Mesothelial cell of epicardium (in vitro differentiated cells): ENCODE data around the gene AGFG1. TPM values are rescaled to one million over a fixed set of nuclear protein-coding genes. Genes with fewer than 3 reads are reported as not detected.

Experiments used
- DNase-seq, 2 experiments: peaks; one replicate each; pipeline ENCODE4 v3.0.0; 2021; ENCODE audit warnings: low spot score in 2 of 2; ENCODE audit not compliant: unreplicated experiment in 2 of 2
- H3K27ac Mint-ChIP-seq: 2 replicates; pipeline ENCODE4 v1.8.0; 2021; ENCODE audit warnings: mixed read lengths
- H3K27me3 Mint-ChIP-seq: 2 replicates; pipeline ENCODE4 v1.8.0; 2021; ENCODE audit warnings: low read depth, mixed read lengths
- H3K36me3 Mint-ChIP-seq: 2 replicates; pipeline ENCODE4 v1.8.0; 2021; ENCODE audit warnings: mixed read lengths
- H3K4me1 Mint-ChIP-seq: 2 replicates; pipeline ENCODE4 v1.8.0; 2021; ENCODE audit warnings: mixed read lengths
- H3K4me3 Mint-ChIP-seq: 2 replicates; pipeline ENCODE4 v1.8.0; 2021; ENCODE audit warnings: mild to moderate bottlenecking, moderate library complexity, mixed read lengths
- H3K9me3 Mint-ChIP-seq: 2 replicates; pipeline ENCODE4 v1.8.0; 2021; ENCODE audit warnings: mixed read lengths
- total RNA-seq: library from RNA; stranded (reverse); gene quantifications from 3 replicates; pipeline ENCODE4 v1.2.1, GENCODE V29; 2021
- TF ChIP-seq, protein P1 (sequence below): fragments of 200-600 bp; sonication (generic); IDR thresholded peaks from one replicate; pipeline ENCODE4 v1.5.0; 2021; ENCODE audit warnings: antibody characterized with exemption; ENCODE audit not compliant: unreplicated experiment

Gene AGFG1
- total RNA-seq, 1 donor from 2014 or later, result 59.3 TPM

DNA sequence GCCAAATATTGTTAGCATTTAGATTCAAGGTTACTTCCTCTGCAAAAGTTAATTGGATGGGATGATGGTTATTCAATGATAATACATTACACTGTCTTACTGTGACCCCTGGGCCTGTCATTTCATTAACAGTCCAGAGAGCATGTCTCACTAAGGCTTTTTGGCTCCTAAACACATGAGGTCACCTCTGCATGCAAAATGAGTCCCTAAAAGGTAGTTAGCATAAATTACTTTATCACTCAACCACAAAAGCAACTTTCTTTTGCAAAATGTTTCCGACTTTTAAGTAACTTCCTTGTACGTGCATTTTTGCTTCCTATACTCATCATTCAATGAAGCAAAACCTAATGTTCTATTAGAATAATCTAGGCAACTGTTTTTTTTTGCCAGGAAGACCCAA is 16.8 kb upstream of the AGFG1 start:
- Mint-ChIP-seq H3K36me3 (no peaks in the 10 kb centered on the region), H3K27ac (no peak overlapping the region), H3K27me3 (no peaks in the 10 kb centered on the region), H3K9me3 (no peaks in the 10 kb centered on the region), H3K4me3 (no peak overlapping the region), H3K4me1 (peaks cover 2% of the 10 kb centered on the region)
- TF ChIP-seq, protein P1, sequence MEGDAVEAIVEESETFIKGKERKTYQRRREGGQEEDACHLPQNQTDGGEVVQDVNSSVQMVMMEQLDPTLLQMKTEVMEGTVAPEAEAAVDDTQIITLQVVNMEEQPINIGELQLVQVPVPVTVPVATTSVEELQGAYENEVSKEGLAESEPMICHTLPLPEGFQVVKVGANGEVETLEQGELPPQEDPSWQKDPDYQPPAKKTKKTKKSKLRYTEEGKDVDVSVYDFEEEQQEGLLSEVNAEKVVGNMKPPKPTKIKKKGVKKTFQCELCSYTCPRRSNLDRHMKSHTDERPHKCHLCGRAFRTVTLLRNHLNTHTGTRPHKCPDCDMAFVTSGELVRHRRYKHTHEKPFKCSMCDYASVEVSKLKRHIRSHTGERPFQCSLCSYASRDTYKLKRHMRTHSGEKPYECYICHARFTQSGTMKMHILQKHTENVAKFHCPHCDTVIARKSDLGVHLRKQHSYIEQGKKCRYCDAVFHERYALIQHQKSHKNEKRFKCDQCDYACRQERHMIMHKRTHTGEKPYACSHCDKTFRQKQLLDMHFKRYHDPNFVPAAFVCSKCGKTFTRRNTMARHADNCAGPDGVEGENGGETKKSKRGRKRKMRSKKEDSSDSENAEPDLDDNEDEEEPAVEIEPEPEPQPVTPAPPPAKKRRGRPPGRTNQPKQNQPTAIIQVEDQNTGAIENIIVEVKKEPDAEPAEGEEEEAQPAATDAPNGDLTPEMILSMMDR, result no peak
- DNase-seq, result no peak

DNA sequence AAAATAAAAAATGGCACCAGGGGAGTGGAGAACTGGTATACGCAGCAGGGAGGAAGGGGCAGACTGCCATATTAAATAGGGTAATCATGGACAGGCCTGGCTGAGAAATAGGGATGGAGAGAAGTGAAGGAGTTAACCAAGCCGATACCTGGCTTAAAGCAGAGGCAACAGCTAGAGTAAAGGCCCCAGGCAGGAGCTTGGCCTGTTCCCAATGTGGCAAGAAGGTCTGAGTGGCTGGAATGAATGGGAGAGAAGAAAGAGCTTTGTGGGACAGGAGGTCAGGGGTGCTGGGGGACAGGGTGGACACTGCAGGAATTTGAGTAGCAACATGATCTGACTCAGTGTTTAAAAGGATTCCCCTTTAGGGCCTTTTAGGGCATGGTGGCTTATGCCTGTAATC is 15.9 kb upstream of the AGFG1 start:
- TF ChIP-seq, protein P1, result no peak
- Mint-ChIP-seq H3K36me3 (no peaks in the 10 kb centered on the region), H3K4me3 (no peak overlapping the region), H3K9me3 (no peaks in the 10 kb centered on the region), H3K27me3 (no peaks in the 10 kb centered on the region), H3K27ac (no peak overlapping the region), H3K4me1 (peaks cover 4% of the 10 kb centered on the region)
- no peak for DNase-seq

DNA sequence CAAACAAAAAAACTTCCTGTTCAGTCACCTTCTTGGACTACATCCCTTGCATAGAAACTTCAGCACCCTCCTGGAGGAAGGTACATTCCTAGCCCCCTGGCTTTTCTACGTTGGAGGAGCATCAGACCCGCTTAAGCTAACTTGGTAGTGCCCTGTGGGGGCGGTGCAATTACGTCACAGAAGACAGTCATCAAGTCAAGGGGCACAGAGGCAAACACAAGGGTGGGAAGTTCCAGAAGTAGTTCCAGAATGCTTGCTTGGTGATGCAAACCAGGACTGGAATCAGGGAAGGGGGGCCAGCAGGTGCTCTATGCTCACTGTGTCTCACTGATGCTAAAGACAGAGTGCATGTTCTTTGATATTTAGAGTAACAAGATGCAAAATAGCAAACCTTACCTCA is 15.2 kb upstream of the AGFG1 start:
- H3K36me3 Mint-ChIP-seq, result no peaks in the 10 kb centered on the region
- H3K4me3 Mint-ChIP-seq, result no peak overlapping the region
- no peaks in the 10 kb centered on the region for H3K27me3 Mint-ChIP-seq
- no peak for DNase-seq
- TF ChIP-seq, protein P1, result no peak
- H3K4me1 Mint-ChIP-seq, result peaks cover 4% of the 10 kb centered on the region
- no peaks in the 10 kb centered on the region for H3K9me3 Mint-ChIP-seq
- no peak overlapping the region for H3K27ac Mint-ChIP-seq

DNA sequence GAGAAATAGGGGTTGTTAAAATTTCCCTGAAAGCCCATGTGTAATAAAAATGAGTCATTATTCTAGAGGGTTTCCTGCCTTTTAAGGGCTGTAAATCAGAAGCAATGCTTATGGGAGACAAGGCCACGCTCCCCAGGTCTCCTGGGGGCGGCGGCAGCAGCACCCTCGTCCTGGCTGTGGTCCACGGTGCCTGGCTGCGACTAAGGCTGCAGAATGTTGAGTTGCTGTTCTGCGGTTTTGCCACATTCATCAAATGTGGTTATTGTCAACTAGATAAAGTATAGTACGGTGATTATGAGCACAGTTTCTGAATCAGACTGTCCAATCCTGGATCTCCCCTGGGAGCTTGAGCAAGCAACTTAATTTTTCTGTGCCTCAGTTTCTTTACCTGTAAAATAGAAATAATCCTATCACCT is 11.9 kb upstream of the AGFG1 start:
- Mint-ChIP-seq H3K36me3 (no peaks in the 10 kb centered on the region), H3K4me1 (peaks cover 7% of the 10 kb centered on the region), H3K9me3 (no peaks in the 10 kb centered on the region), H3K27ac (no peak overlapping the region), H3K27me3 (no peaks in the 10 kb centered on the region), H3K4me3 (no peak overlapping the region)
- TF ChIP-seq, protein P1, result no peak
- no peak for DNase-seq

DNA sequence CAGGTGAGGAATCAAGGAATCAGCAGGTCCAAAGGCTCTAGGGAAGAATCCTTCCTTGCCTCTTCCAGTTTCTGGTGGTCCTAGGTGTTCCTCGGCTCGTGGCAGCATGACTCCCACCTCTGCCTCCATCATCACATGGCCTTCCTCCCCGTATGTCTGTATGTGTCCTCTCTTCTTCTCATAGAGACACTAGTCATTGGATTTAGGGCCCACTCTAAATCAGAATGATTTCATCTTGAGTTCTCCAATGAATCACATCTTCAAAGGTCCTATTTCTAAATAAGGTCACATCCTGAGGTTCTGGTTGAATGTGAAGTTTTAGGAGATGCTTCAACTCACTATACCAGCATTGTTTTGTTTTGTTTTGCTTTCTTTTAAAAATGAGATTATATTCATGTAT is 11.1 kb upstream of the AGFG1 start:
- Mint-ChIP-seq H3K36me3 (no peaks in the 10 kb centered on the region), H3K27me3 (no peaks in the 10 kb centered on the region), H3K4me3 (no peak overlapping the region), H3K9me3 (no peaks in the 10 kb centered on the region), H3K27ac (no peak overlapping the region), H3K4me1 (peaks cover 7% of the 10 kb centered on the region)
- TF ChIP-seq, protein P1, result no peak
- no peak for DNase-seq

DNA sequence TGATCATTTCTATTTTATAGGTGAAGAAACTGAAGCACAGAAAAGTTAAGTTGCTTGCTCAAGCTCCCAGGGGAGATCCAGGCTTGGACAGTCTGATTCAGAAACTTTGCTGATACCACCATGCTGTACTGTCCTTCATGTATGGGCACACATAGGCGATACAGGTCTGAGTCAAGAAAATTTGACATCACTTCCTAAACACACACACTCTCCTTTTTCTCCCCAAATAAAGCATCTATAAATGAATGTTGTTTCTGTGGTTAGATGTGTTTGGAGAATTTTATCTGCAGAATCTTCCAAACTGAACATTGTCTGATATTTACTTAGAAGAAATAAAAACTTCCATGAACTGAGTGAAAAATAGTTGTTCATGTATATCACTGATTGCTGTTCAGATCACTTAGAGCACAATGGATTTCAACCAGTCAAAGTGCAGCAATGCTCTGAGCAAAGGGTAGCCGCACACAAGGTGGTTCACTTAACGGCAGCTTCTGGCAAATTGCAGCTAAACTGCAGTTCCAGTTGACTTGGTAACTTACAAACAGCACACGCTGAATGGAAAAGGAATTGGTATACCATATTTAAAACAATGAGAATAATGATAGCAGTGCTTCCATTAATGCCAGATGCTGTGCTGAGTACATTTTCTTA is 10.0 kb upstream of the AGFG1 start:
- DNase-seq, result no peak
- H3K27me3 Mint-ChIP-seq, result no peaks in the 10 kb centered on the region
- TF ChIP-seq, protein P1, result no peak
- no peak overlapping the region for H3K4me3 Mint-ChIP-seq
- H3K9me3 Mint-ChIP-seq, result no peaks in the 10 kb centered on the region
- H3K36me3 Mint-ChIP-seq, result no peaks in the 10 kb centered on the region
- H3K27ac Mint-ChIP-seq, result no peak overlapping the region
- H3K4me1 Mint-ChIP-seq, result peaks cover 14% of the 10 kb centered on the region
